SJCRH30 (cell line): ENCODE data around the gene EME2. TPM values are rescaled to one million over a fixed set of nuclear protein-coding genes. Genes with fewer than 3 reads are reported as not detected.

Experiments
- DNase-seq, 2 experiments: peaks; one replicate each; pipeline ENCODE4 v3.0.0-alpha.2; 2015 to 2020
- H3K27ac ChIP-seq: fragments of 250-450 bp; sonication (Bioruptor Pico); 2 replicates; pipeline ENCODE4 v1.5.1; 2020; ENCODE audit warnings: mild to moderate bottlenecking, moderate library complexity
- H3K27me3 ChIP-seq: fragments of 250-450 bp; sonication (Bioruptor Pico); 2 replicates; pipeline ENCODE4 v1.5.1; 2020; ENCODE audit warnings: mild to moderate bottlenecking, moderate library complexity
- H3K36me3 ChIP-seq: fragments of 250-450 bp; sonication (Bioruptor Pico); 2 replicates; pipeline ENCODE4 v1.5.1; 2020; ENCODE audit warnings: mild to moderate bottlenecking, moderate library complexity
- H3K4me1 ChIP-seq: fragments of 250-450 bp; sonication (Bioruptor Pico); 2 replicates; pipeline ENCODE4 v1.5.1; 2020; ENCODE audit warnings: mild to moderate bottlenecking, moderate library complexity
- H3K4me3 ChIP-seq: fragments of 250-450 bp; sonication (Bioruptor Pico); 2 replicates; pipeline ENCODE4 v1.5.1; 2020; ENCODE audit warnings: mild to moderate bottlenecking, moderate library complexity
- H3K9me3 ChIP-seq: fragments of 250-450 bp; sonication (Bioruptor Pico); replicated peaks from 2 replicates; pipeline ENCODE4 v1.5.1; 2020; ENCODE audit warnings: mild to moderate bottlenecking, moderate library complexity
- total RNA-seq: library from RNA; depleted of rRNA; stranded (reverse); fragments of >200 nt; shearing (Covaris generic); gene quantifications from 2 replicates; pipeline ENCODE4 v1.2.3, GENCODE V29; 2014

EME2 gene
- total RNA-seq, 1 experiment from 2014 or later: 5.2 TPM

- Histone ChIP-seq H3K4me1 (peaks cover 13% of the 10 kb centered on the region), H3K36me3 (no peaks in the 10 kb centered on the region; the same call in 1 of the 2 replicates), H3K27ac (no peak overlapping the region), H3K9me3 (no peaks in the 10 kb centered on the region), H3K27me3 (no peaks in the 10 kb centered on the region), H3K4me3 (no peak overlapping the region)
- no peak for DNase-seq
These were observed 31.7 kb upstream of the EME2 start for GRCh38 chr16:1740781-1741490.

GRCh38 chr16:1741553-1742165 lies 31.0 kb upstream of the EME2 start:
- H3K4me1 ChIP-seq: peaks cover 18% of the 10 kb centered on the region

GRCh38 chr16:1743376-1744337 lies 29.0 kb upstream of the EME2 start:
- H3K4me1 ChIP-seq: peaks cover 24% of the 10 kb centered on the region
- H3K27ac ChIP-seq: no peak overlapping the region
- DNase-seq: no peak
- H3K9me3 ChIP-seq: no peaks in the 10 kb centered on the region
- H3K4me3 ChIP-seq: no peak overlapping the region
- no peaks in the 10 kb centered on the region for H3K27me3 ChIP-seq
- peaks cover 4% of the 10 kb centered on the region for H3K36me3 ChIP-seq

More at GRCh38 chr16:1741553-1742165, 31.0 kb upstream of the EME2 start:
- H3K27me3 ChIP-seq: no peaks in the 10 kb centered on the region
- DNase-seq: no peak
- no peak overlapping the region for H3K4me3 ChIP-seq
- no peaks in the 10 kb centered on the region; the same call in 1 of the 2 replicates for H3K36me3 ChIP-seq
- no peak overlapping the region for H3K27ac ChIP-seq
- no peaks in the 10 kb centered on the region for H3K9me3 ChIP-seq

GRCh38 chr16:1744338-1744840 lies 28.2 kb upstream of the EME2 start:
- no peak overlapping the region for H3K27ac ChIP-seq
- H3K9me3 ChIP-seq: no peaks in the 10 kb centered on the region
- DNase-seq: no peak
- peaks cover 24% of the 10 kb centered on the region for H3K4me1 ChIP-seq
- H3K4me3 ChIP-seq: no peak overlapping the region
- H3K36me3 ChIP-seq: peaks cover 7% of the 10 kb centered on the region
- H3K27me3 ChIP-seq: no peaks in the 10 kb centered on the region

GRCh38 chr16:1745181-1745899 lies 27.3 kb upstream of the EME2 start:
- H3K4me3 ChIP-seq: peak overlapping the region; percentile 21
- H3K27ac ChIP-seq: peak overlapping the region; percentile 100

GRCh38 chr16:1745900-1746692 lies 26.5 kb upstream of the EME2 start:
- H3K27ac ChIP-seq: peak overlapping the region; percentile 100
- peak overlapping the region; percentile 21 for H3K4me3 ChIP-seq
- peaks cover 16% of the 10 kb centered on the region for H3K36me3 ChIP-seq
- peaks cover 24% of the 10 kb centered on the region for H3K4me1 ChIP-seq
- H3K27me3 ChIP-seq: no peaks in the 10 kb centered on the region
- H3K9me3 ChIP-seq: no peaks in the 10 kb centered on the region
- DNase-seq: peak; percentile 81 to 83

More at GRCh38 chr16:1745181-1745899, 27.3 kb upstream of the EME2 start:
- H3K36me3 ChIP-seq: peaks cover 14% of the 10 kb centered on the region
- H3K4me1 ChIP-seq: peaks cover 24% of the 10 kb centered on the region
- H3K27me3 ChIP-seq: no peaks in the 10 kb centered on the region
- DNase-seq: peak; percentile 66 to 73
- no peaks in the 10 kb centered on the region for H3K9me3 ChIP-seq

- no peak for DNase-seq
These were observed 25.9 kb upstream of the EME2 start for GRCh38 chr16:1746693-1747195.

GRCh38 chr16:1747934-1748333 lies 24.7 kb upstream of the EME2 start:
- Histone ChIP-seq H3K27ac (no peak overlapping the region), H3K36me3 (peaks cover 24% of the 10 kb centered on the region), H3K9me3 (no peaks in the 10 kb centered on the region), H3K27me3 (no peaks in the 10 kb centered on the region), H3K4me1 (peaks cover 24% of the 10 kb centered on the region), H3K4me3 (no peak overlapping the region)
- no peak for DNase-seq

More at GRCh38 chr16:1746693-1747195, 25.9 kb upstream of the EME2 start:
- H3K4me1 ChIP-seq: peaks cover 24% of the 10 kb centered on the region
- peaks cover 17% of the 10 kb centered on the region for H3K36me3 ChIP-seq
- H3K4me3 ChIP-seq: no peak overlapping the region
- H3K27me3 ChIP-seq: no peaks in the 10 kb centered on the region
- H3K27ac ChIP-seq: peak overlapping the region; percentile 100
- no peaks in the 10 kb centered on the region for H3K9me3 ChIP-seq

GRCh38 chr16:1749152-1750117 lies 23.2 kb upstream of the EME2 start:
- DNase-seq: no peak

GRCh38 chr16:1751946-1752345 lies 20.7 kb upstream of the EME2 start:
- H3K9me3 ChIP-seq: no peaks in the 10 kb centered on the region
- no peak overlapping the region for H3K4me3 ChIP-seq
- no peak for DNase-seq
- H3K36me3 ChIP-seq: peaks cover 33% of the 10 kb centered on the region
- H3K4me1 ChIP-seq: peaks cover 3% of the 10 kb centered on the region
- no peak overlapping the region for H3K27ac ChIP-seq
- no peaks in the 10 kb centered on the region for H3K27me3 ChIP-seq

More at GRCh38 chr16:1749152-1750117, 23.2 kb upstream of the EME2 start:
- Histone ChIP-seq H3K27ac (no peak overlapping the region), H3K27me3 (no peaks in the 10 kb centered on the region), H3K4me3 (no peak overlapping the region), H3K4me1 (peaks cover 24% of the 10 kb centered on the region), H3K9me3 (no peaks in the 10 kb centered on the region), H3K36me3 (peaks cover 28% of the 10 kb centered on the region)

GRCh38 chr16:1752853-1753252 lies 19.8 kb upstream of the EME2 start:
- H3K4me3 ChIP-seq: no peak overlapping the region
- H3K4me1 ChIP-seq: no peaks in the 10 kb centered on the region
- no peak for DNase-seq
- H3K9me3 ChIP-seq: no peaks in the 10 kb centered on the region
- no peaks in the 10 kb centered on the region for H3K27me3 ChIP-seq
- H3K27ac ChIP-seq: no peak overlapping the region
- peaks cover 30% of the 10 kb centered on the region for H3K36me3 ChIP-seq

GRCh38 chr16:1754204-1754603 lies 18.4 kb upstream of the EME2 start:
- Histone ChIP-seq H3K9me3 (no peaks in the 10 kb centered on the region), H3K4me1 (no peaks in the 10 kb centered on the region), H3K27ac (no peak overlapping the region), H3K36me3 (peaks cover 26% of the 10 kb centered on the region), H3K4me3 (no peak overlapping the region), H3K27me3 (no peaks in the 10 kb centered on the region)
- no peak for DNase-seq
